IMR-90 (cell line): ENCODE data around the gene NAA60. TPM values are rescaled to one million over a fixed set of nuclear protein-coding genes. Genes with fewer than 3 reads are reported as not detected.

ENCODE experiments used
- ATAC-seq: fragments of 200-7000 bp; cut with Tn5 transposase; 2 replicates; pipeline ENCODE4 v1.9.1; 2020; ENCODE audit warnings: low read depth, mild to moderate bottlenecking, moderate library complexity
- BruUV-seq: library from RNA; stranded (reverse); fragments of 400-500 nt; replicated peaks from 2 replicates; lab custom pipeline; 2021; lab: Mats Ljungman, UMichigan
- CTCF ChIA-PET: fragments of 300-600 bp; formaldehyde crosslinking; extraction: SDS; loops from one replicate; lab custom pipeline; 2021; ENCODE audit warnings: antibody characterized with exemption; lab: Yijun Ruan, JAX
- POLR2A ChIA-PET: fragments of 300-600 bp; sonication (Branson Sonifier 250); formaldehyde crosslinking; loops from one replicate; lab custom pipeline; 2022; ENCODE audit warnings: antibody characterized with exemption; ENCODE audit not compliant: unreplicated experiment; lab: Charles Lee
- DNase-seq: peaks from one replicate; pipeline ENCODE4 v3.0.0; 2013
- H2AFZ ChIP-seq: replicated peaks from 2 replicates; pipeline ENCODE3; 2013; ENCODE audit warnings: low read length, mild to moderate bottlenecking; ENCODE audit not compliant: poor library complexity
- H2AK5ac ChIP-seq: 2 replicates; pipeline ENCODE4 v1.6.1; 2013; ENCODE audit warnings: low read depth, low read length, inconsistent platforms
- H2AK9ac ChIP-seq: replicated peaks from 2 replicates; pipeline ENCODE3; 2013; ENCODE audit warnings: mild to moderate bottlenecking, low read depth, low read length, moderate library complexity; ENCODE audit not compliant: poor library complexity
- H2BK120ac ChIP-seq: 2 replicates; pipeline ENCODE4 v1.6.1; 2013; ENCODE audit warnings: low read depth, low read length, inconsistent platforms
- H2BK15ac ChIP-seq: 3 replicates; pipeline ENCODE4 v1.6.1; 2013; ENCODE audit warnings: low read depth, low read length, inconsistent platforms
- H2BK20ac ChIP-seq: 2 replicates; pipeline ENCODE4 v1.6.1; 2013; ENCODE audit warnings: low read depth, mild to moderate bottlenecking, inconsistent platforms, low read length, moderate library complexity
- H2BK5ac ChIP-seq: 2 replicates; pipeline ENCODE4 v1.6.1; 2013; ENCODE audit warnings: mild to moderate bottlenecking, low read depth, low read length, inconsistent platforms; ENCODE audit not compliant: poor library complexity, severe bottlenecking
- H3K14ac ChIP-seq: replicated peaks from 2 replicates; pipeline ENCODE4 v1.6.1; 2013; ENCODE audit warnings: low read depth, low read length, inconsistent platforms
- H3K18ac ChIP-seq: 2 replicates; pipeline ENCODE4 v1.6.1; 2013; ENCODE audit warnings: low read depth, low read length, control low read depth
- H3K23ac ChIP-seq: 2 replicates; pipeline ENCODE4 v1.6.1; 2013; ENCODE audit warnings: low read depth, low read length, inconsistent platforms
- H3K27ac ChIP-seq: 2 replicates; pipeline ENCODE4 v1.5.1; 2013; ENCODE audit warnings: mild to moderate bottlenecking, control low read depth, low read length; ENCODE audit not compliant: insufficient read depth
- H3K27me3 ChIP-seq: 2 replicates; pipeline ENCODE4 v1.6.1; 2013; ENCODE audit warnings: low read length; ENCODE audit not compliant: control insufficient read depth, insufficient read depth
- H3K36me3 ChIP-seq: 2 replicates; pipeline ENCODE4 v1.6.1; 2013; ENCODE audit warnings: low read length, mixed read lengths; ENCODE audit not compliant: control insufficient read depth, insufficient read depth
- H3K4ac ChIP-seq: 2 replicates; pipeline ENCODE4 v1.6.1; 2013; ENCODE audit warnings: low read depth, low read length, inconsistent platforms
- H3K4me1 ChIP-seq: 2 replicates; pipeline ENCODE4 v1.6.1; 2013; ENCODE audit warnings: low read length, mixed read lengths; ENCODE audit not compliant: control insufficient read depth, insufficient read depth
- H3K4me2 ChIP-seq: 2 replicates; pipeline ENCODE4 v1.6.1; 2013; ENCODE audit warnings: low read depth, mild to moderate bottlenecking, control low read depth, low read length, moderate library complexity
- H3K4me3 ChIP-seq: 2 replicates; pipeline ENCODE4 v1.5.1; 2013; ENCODE audit warnings: low read depth, mild to moderate bottlenecking, control low read depth, low read length, moderate library complexity; ENCODE audit not compliant: insufficient read depth
- H3K56ac ChIP-seq: 2 replicates; pipeline ENCODE4 v1.6.1; 2013; ENCODE audit warnings: low read length, inconsistent platforms; ENCODE audit not compliant: insufficient read depth; ENCODE audit errors: extremely low read depth
- H3K79me1 ChIP-seq, 2 experiments: 2 replicates each; pipeline ENCODE4 v1.6.1; 2013; ENCODE audit warnings: low read length in 2 of 2, inconsistent platforms in 1 of 2, low read depth in 1 of 2
- H3K9ac ChIP-seq: 2 replicates; pipeline ENCODE4 v1.6.1; 2013; ENCODE audit warnings: low read depth, low read length, control low read depth
- H3K9me1 ChIP-seq: 2 replicates; pipeline ENCODE4 v1.6.1; 2013; ENCODE audit warnings: low read length, inconsistent platforms; ENCODE audit not compliant: insufficient read depth
- H3K9me3 ChIP-seq: 2 replicates; pipeline ENCODE4 v1.6.1; 2013; ENCODE audit warnings: low read length; ENCODE audit not compliant: control insufficient read depth, insufficient read depth
- H4K20me1 ChIP-seq: 2 replicates; pipeline ENCODE4 v1.6.1; 2013; ENCODE audit warnings: low read length, inconsistent platforms; ENCODE audit not compliant: insufficient read depth
- H4K5ac ChIP-seq: 2 replicates; pipeline ENCODE4 v1.6.1; 2013; ENCODE audit warnings: mild to moderate bottlenecking, low read depth, low read length, control low read depth
- H4K8ac ChIP-seq, 2 experiments: 2 replicates each; pipeline ENCODE4 v1.6.1; 2013; ENCODE audit warnings: low read depth in 2 of 2, low read length in 2 of 2, control low read depth in 1 of 2, inconsistent platforms in 1 of 2
- H4K91ac ChIP-seq: 2 replicates; pipeline ENCODE4 v1.6.1; 2013; ENCODE audit warnings: low read depth, low read length, inconsistent platforms; ENCODE audit not compliant: insufficient read depth
- MAZ ChIP-seq: IDR thresholded peaks from 2 replicates; pipeline ENCODE4 v1.6.1; 2012; ENCODE audit warnings: low read depth, mild to moderate bottlenecking, low read length, improper control_type of control experiment, moderate library complexity, borderline replicate concordance
- USF2 ChIP-seq: fragments of 150-350 bp; IDR thresholded peaks from 2 replicates; pipeline ENCODE4 v1.6.1; 2017; ENCODE audit warnings: mild to moderate bottlenecking, antibody characterized with exemption, low read length, low read depth
- WGBS, 2 experiments: methylation state at CpG; one replicate each; pipeline versions ENCODE4 v1.1.5 to v1.1.7; 2013; ENCODE audit warnings: missing lambda C conversion rate in 2 of 2; ENCODE audit not compliant: insufficient read length in 1 of 2; ENCODE audit errors: extremely low coverage in 2 of 2; 5-methylcytosine and 5-hydroxymethylcytosine counted together
- dilution Hi-C: fragments of 300-500 bp; cut with HindIII; formaldehyde crosslinking; loops from one replicate; pipeline ENCODE4 v1.14.3; 2018; ENCODE audit warnings: low sequenced_read_pairs; ENCODE audit not compliant: unreplicated experiment
- in situ Hi-C: fragments of 300-500 bp; cut with MboI; formaldehyde crosslinking; loops from 3 replicates; pipeline ENCODE4 v1.14.3; 2019; ENCODE audit warnings: low sequenced_read_pairs, inconsistent platforms, mixed read lengths
- intact Hi-C: fragments of 100-400 bp; cut with micrococcal nuclease; formaldehyde crosslinking; loops from 2 replicates; pipeline ENCODE4 v1.10.0; 2022
- polyA plus RNA-seq, 3 experiments: library from polyadenylated mRNA; depleted of rRNA; stranded (reverse); fragments of >200 nt; gene quantifications; 2 replicates each; pipeline ENCODE4 v1.2.3, GENCODE V29; 2012; ENCODE audit warnings: low replicate concordance in 1 of 3
- total RNA-seq: library from RNA; depleted of rRNA; stranded (reverse); fragments of >200 nt; gene quantifications from 2 replicates; pipeline ENCODE4 v1.2.3, GENCODE V29; 2012

Gene NAA60
- total and polyA plus RNA-seq, 2 of the 4 experiments (the other 2 are of a cell fraction): 7.5 to 18.0 TPM

GRCh38 chr16:3454631-3455147, 11.2 kb downstream of the NAA60 start:
- Histone ChIP-seq H3K18ac (no peak overlapping the region), H3K9me3 (no peaks in the 10 kb centered on the region), H4K91ac (no peak overlapping the region), H3K14ac (no peak overlapping the region), H4K8ac (no peak overlapping the region), H2BK15ac (no peak overlapping the region), H3K4me1 (peaks cover 6% of the 10 kb centered on the region), H2BK20ac (no peak overlapping the region), H3K4me3 (no peak overlapping the region), H3K9ac (no peak overlapping the region), H2BK5ac (no peak overlapping the region), H3K23ac (no peak overlapping the region), H2AFZ (no peak overlapping the region), H2AK9ac (no peak overlapping the region), H2AK5ac (no peak overlapping the region), H3K4me2 (no peak overlapping the region), H3K9me1 (peaks cover 7% of the 10 kb centered on the region), H4K20me1 (peaks cover 12% of the 10 kb centered on the region), H2BK120ac (no peak overlapping the region), H3K79me1 (peaks cover 7 to 25% of the 10 kb centered on the region in 2 experiments), H4K5ac (no peak overlapping the region), H3K27me3 (no peaks in the 10 kb centered on the region), H3K56ac (no peak overlapping the region), H3K27ac (no peak overlapping the region), H3K36me3 (no peaks in the 10 kb centered on the region), H3K4ac (no peak overlapping the region)
- POLR2A ChIA-PET: no interaction called here
- intact Hi-C loops: no loop called here
- CTCF ChIA-PET: interaction anchor here (0.9 kb wide), 1 partner anchor 10 kb away, joined by 3 read pairs; no protein-coding TSS in a partner anchor
- dilution Hi-C loops: no loop called here
- DNase-seq (no peak), ATAC-seq (no peak)
- no TSS peak for BruUV-seq
- WGBS, 2 experiments: 91% methylated on average over 6 of the region's 10 CpGs; no CpG with 5 or more reads in 1 of the 2 experiments
- TF ChIP-seq MAZ: no peak
- TF ChIP-seq USF2: no peak
- in situ Hi-C loops: no loop called here
